NT2/D1 (cell line): ENCODE data around the gene RNASEH2C.

Source experiments
- YY1 ChIP-seq: IDR thresholded peaks from 2 replicates; pipeline ENCODE4 v1.6.1; 2011; ENCODE audit not compliant: insufficient read length, insufficient read depth
- ZNF274 ChIP-seq: IDR thresholded peaks from 2 replicates; pipeline ENCODE4 v1.6.1; 2011; ENCODE audit warnings: mild to moderate bottlenecking, low read depth, low read length

- no peak for TF ChIP-seq YY1
- TF ChIP-seq ZNF274: no peak
Measured at GRCh38 chr11:65727865-65728264, 7.3 kb upstream of the RNASEH2C start.
